Cortex of kidney (tissue), 1 donor: Measurements from ENCODE around the gene POMGNT2.

Source experiments
- DNase-seq: peaks from one replicate; lab custom pipeline; 2025; lab: John Stamatoyannopoulos, UW

The POMGNT2 gene

GRCh38 chr3:43102773-43103480 lies 3.0 kb downstream of the POMGNT2 start:
- no peak for DNase-seq

- no peak for DNase-seq
Measured at GRCh38 chr3:43098761-43099160, 7.1 kb downstream of the POMGNT2 start.

- no peak for DNase-seq
Measured at GRCh38 chr3:43097400-43098080, 8.3 kb downstream of the POMGNT2 start.

GRCh38 chr3:43096761-43097160 lies 9.1 kb downstream of the POMGNT2 start:
- DNase-seq = no peak

GRCh38 chr3:43095370-43095769 lies 10.5 kb downstream of the POMGNT2 start:
- DNase-seq = no peak

GRCh38 chr3:43094851-43095250 lies 11.0 kb downstream of the POMGNT2 start:
- DNase-seq = no peak

- no peak for DNase-seq
Measured at GRCh38 chr3:43094381-43094780, 11.5 kb downstream of the POMGNT2 start.

- no peak for DNase-seq
Measured at GRCh38 chr3:43093974-43094373, 11.9 kb downstream of the POMGNT2 start.

- no peak for DNase-seq
Measured at GRCh38 chr3:43093006-43093405, 12.9 kb downstream of the POMGNT2 start.

- DNase-seq = no peak
Measured at GRCh38 chr3:43091481-43091880, 14.4 kb downstream of the POMGNT2 start.

- DNase-seq = no peak
Measured at GRCh38 chr3:43090238-43090637, 15.6 kb downstream of the POMGNT2 start.

- no peak for DNase-seq
Measured at GRCh38 chr3:43089081-43089480, 16.8 kb downstream of the POMGNT2 start.

- DNase-seq = no peak
Measured at GRCh38 chr3:43087249-43087776, 18.6 kb downstream of the POMGNT2 start.

GRCh38 chr3:43086460-43087165 lies 19.3 kb downstream of the POMGNT2 start:
- no peak for DNase-seq

GRCh38 chr3:43082457-43082856 lies 23.4 kb downstream of the POMGNT2 start:
- DNase-seq = no peak

- DNase-seq = no peak
Measured at GRCh38 chr3:43081796-43082195, 24.1 kb downstream of the POMGNT2 start.

- DNase-seq = no peak
Measured at GRCh38 chr3:43080726-43081568, 24.9 kb downstream of the POMGNT2 start.

- DNase-seq = no peak
Measured at GRCh38 chr3:43079536-43080332, 26.1 kb downstream of the POMGNT2 start.

GRCh38 chr3:43077707-43078106 lies 28.2 kb downstream of the POMGNT2 start:
- DNase-seq = no peak

- DNase-seq = no peak
Measured at GRCh38 chr3:43077261-43077660, 28.6 kb downstream of the POMGNT2 start.

- no peak for DNase-seq
Measured at GRCh38 chr3:43076857-43077256, 29.0 kb downstream of the POMGNT2 start.
